M059J (cell line): Measurements from ENCODE around the gene PTGES. TPM values are rescaled to one million over a fixed set of nuclear protein-coding genes. Genes with fewer than 3 reads are reported as not detected.
"Not testable (repeated sequence)": the region's sequence is repeated elsewhere in the genome, so short reads cannot be mapped to it uniquely, and the experiment has no call there.

Source experiments
- DNase-seq: peaks from one replicate; pipeline ENCODE4 v3.0.0-alpha.2; 2012; ENCODE audit warnings: low read depth
- total RNA-seq: library from RNA; depleted of rRNA; stranded (reverse); fragments of >200 nt; shearing (Covaris generic); gene quantifications from 2 replicates; pipeline ENCODE4 v1.2.3, GENCODE V29; 2014; rRNA removed

The PTGES gene
- total RNA-seq = 0.10 and 1.0 TPM in 2 replicates

GRCh38 chr9:129752900-129753729 lies at the start of gene PTGES:
Gene PTGES (minus strand): TSS chr9:129753042. CDS start chr9:129753012, 30 bp downstream.
- DNase-seq = peak; percentile 63

- no peak for DNase-seq
Measured at GRCh38 chr9:129801504-129801903, 48.7 kb upstream of the PTGES start.

GRCh38 chr9:129798973-129799372 lies 46.1 kb upstream of the PTGES start:
- DNase-seq = no peak

GRCh38 chr9:129796029-129796428 lies 43.2 kb upstream of the PTGES start:
- DNase-seq = not testable (repeated sequence)

GRCh38 chr9:129794549-129794948 lies 41.7 kb upstream of the PTGES start:
- no peak for DNase-seq

- DNase-seq = no peak
Measured at GRCh38 chr9:129786481-129786880, 33.6 kb upstream of the PTGES start.

- DNase-seq = no peak
Measured at GRCh38 chr9:129785866-129786265, 33.0 kb upstream of the PTGES start.

- not testable (repeated sequence) for DNase-seq
Measured at GRCh38 chr9:129784970-129785369, 32.1 kb upstream of the PTGES start.

- DNase-seq = peak; percentile 69
Measured at GRCh38 chr9:129783516-129784361, 30.9 kb upstream of the PTGES start.

- no peak for DNase-seq
Measured at GRCh38 chr9:129781981-129782380, 29.1 kb upstream of the PTGES start.

- DNase-seq = no peak
Measured at GRCh38 chr9:129781131-129781530, 28.3 kb upstream of the PTGES start.

GRCh38 chr9:129779560-129780190 lies 26.8 kb upstream of the PTGES start:
- DNase-seq = no peak

- DNase-seq = peak; percentile 45
Measured at GRCh38 chr9:129778469-129778868, 25.6 kb upstream of the PTGES start.

- no peak for DNase-seq
Measured at GRCh38 chr9:129777769-129778130, 24.9 kb upstream of the PTGES start.

GRCh38 chr9:129776938-129777768 lies 24.3 kb upstream of the PTGES start:
- DNase-seq = peak; percentile 100

GRCh38 chr9:129776566-129776937 lies 23.7 kb upstream of the PTGES start:
- DNase-seq = no peak

GRCh38 chr9:129776096-129776495 lies 23.3 kb upstream of the PTGES start:
- DNase-seq = not testable (repeated sequence)

GRCh38 chr9:129775448-129775798 lies 22.6 kb upstream of the PTGES start:
- DNase-seq = peak; percentile 25

GRCh38 chr9:129774791-129775447 lies 22.1 kb upstream of the PTGES start:
- no peak for DNase-seq

GRCh38 chr9:129773262-129774048 lies 20.6 kb upstream of the PTGES start:
- DNase-seq = peak; percentile 97
